Common myeloid progenitor, CD34-positive (primary cell): Measurements from ENCODE around the gene RBM5.

Experiments
- CTCF ChIA-PET: fragments of 350-600 bp; sonication (Branson Sonifier 250); formaldehyde crosslinking; loops from one replicate; lab custom pipeline; 2021; ENCODE audit warnings: antibody characterized with exemption; lab: Charles Lee
- POLR2A ChIA-PET: fragments of 350-600 bp; sonication (Branson Sonifier 250); formaldehyde crosslinking; loops from one replicate; lab custom pipeline; 2021; ENCODE audit warnings: antibody characterized with exemption; lab: Charles Lee
- DNase-seq, 3 donors: peaks; one replicate each; pipeline versions ENCODE4 v3.0.0 to v3.0.0-alpha.2; 2013
- H3K27ac ChIP-seq, 2 experiments: 1 replicate in 1 of 2; 2 replicates in 1 of 2; pipeline ENCODE4 v1.7.0; 2013; ENCODE audit warnings: inconsistent platforms in 2 of 2, low read length in 2 of 2, mild to moderate bottlenecking in 2 of 2, low read depth in 1 of 2, moderate library complexity in 1 of 2; ENCODE audit not compliant: severe bottlenecking in 2 of 2, insufficient read depth in 1 of 2, poor library complexity in 1 of 2
- H3K27me3 ChIP-seq, 5 experiments: replicated peaks in 2 of 5; 1 replicate in 3 of 5; 2 replicates in 2 of 5; pipeline versions ENCODE4 v1.6.1 to v1.7.0; 2013; ENCODE audit warnings: low read length in 4 of 5, mild to moderate bottlenecking in 2 of 5, moderate library complexity in 2 of 5, inconsistent platforms in 1 of 5; ENCODE audit not compliant: insufficient read depth in 5 of 5, control insufficient read depth in 4 of 5
- H3K36me3 ChIP-seq, 4 experiments: 1 replicate in 2 of 4; 2 replicates in 2 of 4; pipeline versions ENCODE4 v1.6.1 to v1.7.0; 2013; ENCODE audit warnings: low read length in 3 of 4, control low read depth in 1 of 4, mild to moderate bottlenecking in 1 of 4; ENCODE audit not compliant: control insufficient read depth in 4 of 4, insufficient read depth in 4 of 4
- H3K4me1 ChIP-seq, 4 experiments: 1 replicate in 3 of 4; 2 replicates in 1 of 4; pipeline versions ENCODE4 v1.6.1 to v1.7.1; 2013; ENCODE audit warnings: low read length in 3 of 4, mild to moderate bottlenecking in 3 of 4, control low read depth in 1 of 4, inconsistent platforms in 1 of 4, moderate library complexity in 1 of 4; ENCODE audit not compliant: control insufficient read depth in 4 of 4, insufficient read depth in 4 of 4; ENCODE audit errors: control extremely low read depth in 1 of 4
- H3K4me3 ChIP-seq, 7 experiments: 1 replicate in 4 of 7; 2 replicates in 3 of 7; pipeline versions ENCODE4 v1.5.1 to v1.7.0; 2013; ENCODE audit warnings: mild to moderate bottlenecking in 7 of 7, low read length in 6 of 7, moderate library complexity in 6 of 7, inconsistent platforms in 2 of 7, low read depth in 2 of 7, control low read depth in 1 of 7; ENCODE audit not compliant: insufficient read depth in 4 of 7, control insufficient read depth in 1 of 7; ENCODE audit errors: extremely low read depth in 1 of 7
- H3K9me3 ChIP-seq, 5 experiments: 1 replicate in 4 of 5; 2 replicates in 1 of 5; pipeline versions ENCODE4 v1.6.1 to v1.7.1; 2013; ENCODE audit warnings: low read length in 4 of 5, mild to moderate bottlenecking in 2 of 5, inconsistent platforms in 1 of 5, low read depth in 1 of 5, moderate library complexity in 1 of 5; ENCODE audit not compliant: control insufficient read depth in 4 of 5, insufficient read depth in 2 of 5; ENCODE audit errors: control extremely low read depth in 1 of 5
- WGBS: methylation state at CpG from one replicate; pipeline ENCODE4 v1.1.5; 2013; ENCODE audit not compliant: insufficient coverage; 5-methylcytosine and 5-hydroxymethylcytosine counted together

The RBM5 gene

GRCh38 chr3:50119786-50120185, 31.1 kb downstream of the RBM5 start:
- H3K4me3 ChIP-seq, result no peak overlapping the region
- H3K9me3 ChIP-seq, result no peaks in the 10 kb centered on the region
- 100% methylated on average over 1 of the region's 3 CpGs for whole genome bisulfite sequencing
- H3K27me3 ChIP-seq, result no peaks in the 10 kb centered on the region
- CTCF ChIA-PET, result interaction anchor here (1.1 to 8.4 kb wide), 12 partner anchors 10 to 145 kb away, joined by 3 to 194 read pairs (median 9); partner anchors contain the start of gene GNAT1
- no peak for DNase-seq
- H3K4me1 ChIP-seq, result peaks cover 0 to 6% (median 2%) of the 10 kb centered on the region in 4 experiments
- no peak overlapping the region for H3K27ac ChIP-seq
- peaks cover 18 to 62% (median 51%) of the 10 kb centered on the region in 4 experiments for H3K36me3 ChIP-seq
- POLR2A ChIA-PET, result interaction anchor here (0.7 to 1.3 kb wide), 3 partner anchors 19 to 70 kb away, joined by 3 to 5 read pairs (median 3); no protein-coding TSS in a partner anchor

- Histone ChIP-seq H3K4me3 (no peak overlapping the region), H3K27ac (no peak overlapping the region), H3K4me1 (peaks cover 0 to 6% (median 2%) of the 10 kb centered on the region in 4 experiments), H3K36me3 (peaks cover 12 to 55% (median 44%) of the 10 kb centered on the region in 4 experiments), H3K9me3 (no peaks in the 10 kb centered on the region), H3K27me3 (no peaks in the 10 kb centered on the region)
- WGBS, result 95% methylated on average over 9 of the region's 10 CpGs
- ChIA-PET CTCF (interaction anchor here (0.6 to 8.4 kb wide), 21 partner anchors 8 to 144 kb away, joined by 3 to 194 read pairs (median 7); partner anchors contain the start of gene GNAT1), POLR2A (interaction anchor here (0.7 to 1.3 kb wide), 4 partner anchors 20 to 69 kb away, joined by 3 to 5 read pairs (median 3); no protein-coding TSS in a partner anchor)
- no peak for DNase-seq
These were observed 31.8 kb downstream of the RBM5 start for GRCh38 chr3:50120364-50121071.

GRCh38 chr3:50121072-50122032, 32.6 kb downstream of the RBM5 start:
- Histone ChIP-seq H3K9me3 (no peaks in the 10 kb centered on the region), H3K4me3 (no peak overlapping the region), H3K4me1 (peaks cover 0 to 6% (median 2%) of the 10 kb centered on the region in 4 experiments), H3K27me3 (no peaks in the 10 kb centered on the region), H3K27ac (no peak overlapping the region), H3K36me3 (peaks cover 7 to 46% (median 36%) of the 10 kb centered on the region in 4 experiments)
- 55% methylated on average over 11 of the region's 13 CpGs for WGBS
- CTCF ChIA-PET, result interaction anchor here (0.6 to 8.4 kb wide), 20 partner anchors 9 to 125 kb away, joined by 3 to 194 read pairs (median 7); partner anchors contain the start of gene GNAT1
- peak; percentile 75 to 90 (median 84) for DNase-seq
- POLR2A ChIA-PET, result interaction anchor here (1.1 to 1.3 kb wide), 2 partner anchors 10 to 29 kb away, joined by 3 read pairs; no protein-coding TSS in a partner anchor

- no peaks in the 10 kb centered on the region for H3K27me3 ChIP-seq
- POLR2A ChIA-PET, result interaction anchor here (1.3 kb wide), 1 partner anchor 9 kb away, joined by 3 read pairs; no protein-coding TSS in a partner anchor
- H3K9me3 ChIP-seq, result no peaks in the 10 kb centered on the region
- no peak for DNase-seq
- no peak overlapping the region for H3K27ac ChIP-seq
- CTCF ChIA-PET, result interaction anchor here (0.9 to 8.4 kb wide), 14 partner anchors 10 to 202 kb away, joined by 3 to 194 read pairs (median 10); partner anchors contain the start of gene GNAT1
- WGBS, result 74% methylated on average over 2 of the region's 2 CpGs
- peaks cover 0 to 6% (median 2%) of the 10 kb centered on the region in 4 experiments for H3K4me1 ChIP-seq
- H3K4me3 ChIP-seq, result no peak overlapping the region
- peaks cover 5 to 39% (median 29%) of the 10 kb centered on the region in 4 experiments for H3K36me3 ChIP-seq
These were observed 33.4 kb downstream of the RBM5 start for GRCh38 chr3:50122071-50122470.

GRCh38 chr3:50122661-50123391, 34.1 kb downstream of the RBM5 start:
- DNase-seq, result no peak
- Histone ChIP-seq H3K27ac (no peak overlapping the region), H3K4me1 (peaks cover 0 to 6% (median 2%) of the 10 kb centered on the region in 4 experiments), H3K9me3 (no peaks in the 10 kb centered on the region), H3K36me3 (peaks cover 2 to 32% (median 23%) of the 10 kb centered on the region in 4 experiments), H3K4me3 (no peak overlapping the region), H3K27me3 (no peaks in the 10 kb centered on the region)
- WGBS, result 89% methylated on average over 14 of the region's 14 CpGs
- ChIA-PET CTCF (interaction anchor here (0.9 to 8.4 kb wide), 16 partner anchors 10 to 201 kb away, joined by 3 to 194 read pairs (median 7); partner anchors contain the start of gene GNAT1), POLR2A (interaction anchor here (1.3 kb wide), 1 partner anchor 8 kb away, joined by 3 read pairs; no protein-coding TSS in a partner anchor)
